Kidney epithelial cell (primary cell): ENCODE results near the gene TBL1X. TPM values are rescaled to one million over a fixed set of nuclear protein-coding genes. Genes with fewer than 3 reads are reported as not detected.
"Not testable (repeated sequence)": the region's sequence is repeated elsewhere in the genome, so short reads cannot be mapped to it uniquely, and the experiment has no call there.

Experiments used
- DNase-seq: peaks from one replicate; pipeline ENCODE4 v3.0.0-alpha.2; 2010; ENCODE audit warnings: low read depth
- H3K27me3 ChIP-seq: 2 replicates; pipeline ENCODE4 v1.6.0; 2011; ENCODE audit warnings: low read length; ENCODE audit not compliant: control insufficient read depth, insufficient read depth
- H3K36me3 ChIP-seq: 2 replicates; pipeline ENCODE4 v1.5.1; 2011; ENCODE audit warnings: low read length; ENCODE audit not compliant: control insufficient read depth, insufficient read depth
- H3K4me3 ChIP-seq: 2 replicates; pipeline ENCODE4 v1.5.1; 2011; ENCODE audit warnings: low read depth, mild to moderate bottlenecking, control low read depth, low read length
- CTCF ChIP-seq: IDR thresholded peaks from 2 replicates; pipeline ENCODE4 v1.5.1; 2011; ENCODE audit warnings: mild to moderate bottlenecking, moderate library complexity, low read length, control low read depth, inconsistent platforms; ENCODE audit not compliant: insufficient read depth, poor library complexity, severe bottlenecking
- total RNA-seq: library from RNA; depleted of rRNA; stranded (reverse); fragments of >200 nt; gene quantifications from 2 replicates; pipeline ENCODE4 v1.2.3, GENCODE V29; 2015

TBL1X gene
- total RNA-seq, 1 donor from 2014 or later: 25.9 TPM

GRCh38 chrX:9430346-9430921, 34.4 kb upstream of the TBL1X start:
- Histone ChIP-seq H3K36me3 (no peaks in the 10 kb centered on the region), H3K27me3 (no peaks in the 10 kb centered on the region), H3K4me3 (no peak overlapping the region)
- TF ChIP-seq CTCF: no peak
- no peak for DNase-seq

- no peak overlapping the region for H3K4me3 ChIP-seq
- H3K27me3 ChIP-seq: no peaks in the 10 kb centered on the region
- DNase-seq: no peak
- TF ChIP-seq CTCF: no peak
- H3K36me3 ChIP-seq: no peaks in the 10 kb centered on the region
Measured at GRCh38 chrX:9431281-9431680, 33.6 kb upstream of the TBL1X start.

DNA sequence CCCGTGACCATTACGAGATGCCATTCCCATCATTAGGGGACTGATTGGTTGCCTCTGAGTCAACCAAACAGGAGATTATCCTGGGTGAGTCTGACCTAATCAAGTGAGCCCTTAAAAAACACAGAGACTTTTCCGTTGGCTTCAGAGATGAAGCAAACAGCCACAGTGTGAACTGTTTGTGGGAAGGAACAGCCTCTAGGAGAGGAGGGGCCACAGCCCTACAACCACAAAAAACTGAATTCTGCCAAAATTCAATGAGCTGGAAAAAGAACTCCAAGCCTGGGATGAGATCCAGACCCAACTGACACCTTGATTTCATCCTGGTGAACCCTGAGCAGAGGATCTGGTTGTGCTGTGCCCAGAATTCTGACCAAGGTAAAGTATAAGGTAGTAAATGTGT, 31.3 kb upstream of the TBL1X start:
- TF ChIP-seq CTCF: no peak
- H3K36me3 ChIP-seq: no peaks in the 10 kb centered on the region
- no peaks in the 10 kb centered on the region for H3K27me3 ChIP-seq
- DNase-seq: no peak
- no peak overlapping the region for H3K4me3 ChIP-seq

- no peaks in the 10 kb centered on the region for H3K27me3 ChIP-seq
- no peak overlapping the region for H3K4me3 ChIP-seq
- no peak for TF ChIP-seq CTCF
- no peak for DNase-seq
- H3K36me3 ChIP-seq: no peaks in the 10 kb centered on the region
Measured at GRCh38 chrX:9434051-9434550, 30.8 kb upstream of the TBL1X start.

- not testable (repeated sequence) for H3K27me3 ChIP-seq, DNase-seq, H3K4me3 ChIP-seq, H3K36me3 ChIP-seq
Measured at GRCh38 chrX:9435086-9435485, 29.8 kb upstream of the TBL1X start.

DNA sequence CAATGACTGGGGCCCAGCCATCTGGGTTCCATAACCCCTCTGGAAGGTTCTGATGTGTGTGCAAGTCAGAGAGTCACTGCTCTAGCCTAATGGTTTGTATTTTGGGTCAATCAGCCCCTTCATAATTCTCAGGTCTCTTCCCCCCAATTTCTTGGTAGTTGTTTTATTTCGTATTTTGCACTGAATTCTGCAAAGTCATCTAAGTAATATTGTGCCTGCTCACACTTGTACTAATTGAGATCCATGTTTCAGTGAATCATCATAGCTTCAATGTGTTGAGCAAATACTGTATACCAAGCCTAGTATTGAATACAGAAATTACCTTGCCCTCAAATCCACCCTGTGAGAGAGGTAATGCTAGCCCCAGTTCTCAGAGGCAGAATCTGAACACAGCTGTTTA, 28.0 kb upstream of the TBL1X start:
- H3K4me3 ChIP-seq: no peak overlapping the region
- no peak for DNase-seq
- TF ChIP-seq CTCF: no peak
- H3K27me3 ChIP-seq: no peaks in the 10 kb centered on the region
- H3K36me3 ChIP-seq: no peaks in the 10 kb centered on the region
